Skeletal muscle cell (primary cell): ENCODE results near the gene KRTAP21-3.

Source experiments
- DNase-seq: peaks from one replicate; pipeline ENCODE4 v3.0.0-alpha.2; 2010; ENCODE audit warnings: low read depth
- H3K4me3 ChIP-seq: 2 replicates; pipeline ENCODE4 v1.5.1; 2011; ENCODE audit warnings: low read depth, mild to moderate bottlenecking, control low read depth, low read length, moderate library complexity

The KRTAP21-3 gene

DNA sequence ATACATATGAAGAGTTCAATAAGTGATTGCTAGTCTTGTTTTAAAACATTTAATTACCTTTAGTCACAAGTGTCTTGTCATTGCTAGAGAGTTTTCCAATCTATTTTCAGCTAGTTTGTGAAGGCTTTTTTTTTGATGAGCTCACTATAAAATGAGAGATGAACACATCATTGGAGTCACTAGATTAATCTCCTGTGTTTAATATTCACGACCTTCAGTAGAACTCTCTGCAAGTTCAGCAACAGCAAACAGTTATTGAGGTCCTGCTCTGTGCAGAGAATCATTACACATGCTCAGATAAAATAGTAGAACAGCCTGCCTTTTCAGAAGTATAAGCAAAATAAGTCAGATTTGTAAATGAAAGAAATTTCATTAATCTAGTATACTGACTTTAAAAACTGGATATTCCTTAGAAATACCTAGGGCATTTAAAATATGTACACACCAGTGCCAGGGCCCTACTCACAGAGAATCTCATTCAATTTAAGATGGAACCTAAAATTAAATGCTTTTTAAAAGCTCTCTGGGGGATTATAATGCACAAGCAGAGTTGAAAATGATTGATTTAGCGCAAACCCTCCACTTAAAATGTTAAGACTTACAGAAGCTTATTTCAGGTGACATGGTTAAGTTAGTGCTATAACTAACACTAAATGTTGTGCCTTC lies 45.5 kb downstream of the KRTAP21-3 start:
- no peak for DNase-seq
- H3K4me3 ChIP-seq = no peak overlapping the region

DNA sequence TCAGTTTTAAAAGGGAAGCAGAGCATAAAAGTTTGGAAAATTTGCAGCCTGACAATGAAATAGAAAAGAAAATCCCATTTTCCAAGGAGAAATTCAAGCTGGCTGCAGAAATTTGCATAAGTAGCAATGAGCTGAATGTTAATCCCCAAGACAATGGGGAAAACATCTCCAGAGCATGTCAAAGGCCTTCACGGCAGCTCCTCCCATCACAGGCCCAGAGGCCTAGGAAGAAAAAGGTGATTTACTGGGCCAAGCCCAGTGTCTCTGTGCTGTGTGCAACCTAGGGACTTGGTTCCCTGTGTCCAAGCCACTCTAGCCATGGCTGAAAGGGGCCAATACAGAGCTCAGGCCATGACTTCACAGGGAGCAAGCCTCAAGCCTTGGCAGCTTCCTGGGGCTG lies 49.8 kb downstream of the KRTAP21-3 start:
- H3K4me3 ChIP-seq = no peak overlapping the region
- DNase-seq = no peak
